ENCODE results near the gene EFHC1. TPM values are rescaled to one million over a fixed set of nuclear protein-coding genes. Genes with fewer than 3 reads are reported as not detected.

EFHC1 gene
- total RNA-seq, 1 experiment from 2014 or later, result 29.1 TPM

DNA sequence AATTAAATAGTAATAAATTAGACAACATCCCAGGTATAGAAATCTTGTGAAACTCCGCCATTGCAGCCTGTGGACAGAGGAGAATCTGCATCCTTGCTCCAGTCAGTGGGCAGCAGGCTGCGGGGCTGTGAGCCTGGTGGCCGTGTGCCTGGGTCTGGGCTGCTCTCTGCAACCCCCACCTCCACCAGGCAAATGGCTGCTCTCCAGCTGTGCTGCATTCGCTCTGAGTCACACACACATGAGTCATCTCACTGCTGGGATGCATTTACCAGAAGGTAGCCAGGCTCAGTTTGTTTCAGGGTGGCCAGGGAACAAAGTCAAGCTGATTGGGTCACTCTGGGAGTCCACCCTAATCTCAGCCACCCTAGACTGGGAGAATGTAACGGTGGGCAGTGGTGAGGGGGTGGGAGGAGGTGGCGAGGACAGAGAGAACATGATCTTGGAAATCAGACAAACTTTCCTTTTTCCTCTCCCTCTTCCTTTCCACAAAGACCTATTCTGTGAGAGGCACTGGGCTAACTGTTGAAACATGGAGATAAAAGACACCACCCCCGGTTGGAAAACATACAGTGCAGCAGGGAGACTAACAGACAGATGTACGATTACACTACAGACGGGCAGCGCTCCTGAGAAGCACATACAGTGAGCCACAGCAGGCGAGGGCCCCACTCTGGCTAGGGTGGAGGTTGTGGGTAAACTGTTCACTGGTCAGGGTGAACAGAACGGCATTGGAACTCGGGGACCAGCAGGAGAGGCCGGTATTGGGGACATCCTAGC, 97.5 kb downstream of the EFHC1 start:
- peak; percentile 94 for DNase-seq (ENCODE audit: low spot score)

- DNase-seq (ENCODE audit: low spot score), result no peak
These were observed 98.3 kb downstream of the EFHC1 start for GRCh38 chr6:52518279-52518945.

DNA sequence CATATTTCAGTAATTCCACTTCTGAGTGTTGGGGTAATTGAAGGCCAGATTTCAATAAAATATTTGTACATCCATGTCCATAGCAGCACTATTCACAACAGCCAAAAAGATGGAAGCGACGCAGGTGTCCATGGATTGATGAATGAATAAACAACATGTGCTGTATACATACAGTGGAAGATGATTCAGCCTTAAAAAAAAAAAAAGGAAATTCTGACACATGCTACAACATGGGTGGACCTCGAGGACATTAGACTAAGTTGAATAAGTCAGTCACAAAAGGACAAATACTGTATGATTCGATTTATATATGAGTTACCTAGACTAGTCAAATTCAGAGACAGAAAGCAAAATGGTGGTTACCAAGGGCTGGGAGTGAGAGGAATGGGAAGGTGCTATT, 99.5 kb downstream of the EFHC1 start:
- no peak for DNase-seq (ENCODE audit: low spot score)

DNA sequence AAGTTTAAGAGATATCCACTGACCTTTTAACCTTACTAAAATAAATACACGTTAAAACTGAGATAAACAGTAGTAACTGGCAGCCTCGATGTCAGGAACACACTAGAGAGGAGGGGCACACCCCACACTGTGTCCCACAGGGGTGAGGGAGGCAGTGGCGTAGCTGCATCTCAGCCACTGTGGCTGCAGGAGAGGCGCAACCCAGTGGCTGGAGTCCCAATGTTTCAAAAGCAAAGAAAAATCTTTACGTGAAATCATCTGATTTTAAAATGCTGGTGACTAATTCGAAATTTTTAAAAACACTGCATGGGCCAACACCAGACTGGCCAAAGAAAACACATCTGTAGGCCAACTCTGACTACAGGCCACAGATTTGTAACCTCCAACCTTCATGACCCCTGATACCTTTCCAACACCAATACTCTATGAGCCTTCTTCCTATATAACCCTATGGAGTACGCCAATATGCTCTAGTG, 102.0 kb downstream of the EFHC1 start:
- DNase-seq (ENCODE audit: low spot score), result peak; percentile 74

DNA sequence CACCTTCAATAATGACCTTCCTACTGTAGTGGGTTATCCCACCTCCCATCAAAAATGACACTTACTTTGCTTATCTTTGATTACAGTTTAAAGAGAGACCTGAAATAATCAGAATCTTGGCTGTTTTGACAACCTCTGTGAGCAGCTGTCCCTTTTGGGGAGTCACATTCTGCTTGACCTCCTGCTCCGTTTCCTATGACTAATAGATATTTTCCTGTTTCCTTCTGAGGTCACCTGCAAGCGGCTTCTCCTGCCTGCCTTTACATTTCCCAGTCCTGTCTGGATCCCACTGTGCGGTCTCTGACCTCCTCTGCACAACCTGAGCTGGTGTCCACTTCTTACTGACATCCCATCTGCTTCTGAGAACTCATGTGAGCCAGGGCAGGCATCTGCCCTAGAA, 102.5 kb downstream of the EFHC1 start:
- DNase-seq (ENCODE audit: low spot score), result peak; percentile 77

DNA sequence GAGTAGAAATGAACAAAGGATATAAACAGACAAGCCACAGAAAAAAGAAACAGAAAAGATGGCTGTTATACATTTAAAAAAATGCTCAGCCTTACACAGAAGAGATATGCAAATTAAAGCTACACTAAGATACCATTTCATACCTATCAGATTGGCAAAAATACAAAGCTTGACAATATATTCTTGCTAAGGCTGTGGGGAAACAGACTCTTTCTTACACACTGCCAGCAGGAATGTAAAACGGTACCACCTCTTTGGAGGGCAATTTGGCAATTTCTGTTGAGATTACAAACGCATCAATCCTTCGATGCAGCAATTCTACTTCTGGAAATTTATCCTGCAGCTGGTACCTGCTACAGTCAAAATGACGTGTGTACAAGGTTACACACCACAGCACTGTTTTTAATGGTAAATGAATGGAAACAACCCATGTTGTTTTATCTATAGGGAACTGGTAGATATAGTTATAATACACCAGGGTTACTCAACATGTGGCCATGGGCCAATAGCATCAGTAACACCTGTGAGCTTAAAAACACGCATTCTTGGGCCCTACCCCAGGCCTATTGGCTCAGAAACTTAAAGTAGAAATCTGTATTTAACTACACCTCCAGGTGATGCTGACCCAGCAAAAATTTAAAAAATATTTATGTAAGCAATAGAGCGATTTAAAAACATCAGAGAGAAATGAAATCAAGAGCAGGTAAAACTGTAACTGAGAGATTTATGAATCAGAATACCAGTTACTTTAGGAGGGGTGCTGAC, 103.4 kb downstream of the EFHC1 start:
- DNase-seq (ENCODE audit: low spot score), result no peak

DNA sequence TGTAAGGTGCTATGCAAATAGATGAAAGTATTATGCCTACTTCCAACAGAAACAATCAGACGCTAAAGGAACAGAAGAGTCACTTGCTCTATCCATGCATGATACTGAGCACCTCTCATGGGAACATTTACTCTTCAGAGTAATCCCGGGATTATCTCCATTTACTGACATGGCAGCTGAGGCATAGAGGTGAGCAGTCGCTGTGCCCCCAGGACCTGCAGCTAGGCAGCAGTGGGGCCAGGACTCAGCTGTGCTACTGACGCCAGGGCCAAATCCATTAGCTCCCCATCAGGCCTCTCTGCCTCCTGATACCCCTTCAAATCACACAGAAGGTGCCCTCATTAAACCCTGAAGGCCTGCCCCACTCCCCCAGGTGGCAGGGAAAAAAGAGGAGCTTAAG, 104.8 kb downstream of the EFHC1 start:
- no peak for DNase-seq (ENCODE audit: low spot score)

DNA sequence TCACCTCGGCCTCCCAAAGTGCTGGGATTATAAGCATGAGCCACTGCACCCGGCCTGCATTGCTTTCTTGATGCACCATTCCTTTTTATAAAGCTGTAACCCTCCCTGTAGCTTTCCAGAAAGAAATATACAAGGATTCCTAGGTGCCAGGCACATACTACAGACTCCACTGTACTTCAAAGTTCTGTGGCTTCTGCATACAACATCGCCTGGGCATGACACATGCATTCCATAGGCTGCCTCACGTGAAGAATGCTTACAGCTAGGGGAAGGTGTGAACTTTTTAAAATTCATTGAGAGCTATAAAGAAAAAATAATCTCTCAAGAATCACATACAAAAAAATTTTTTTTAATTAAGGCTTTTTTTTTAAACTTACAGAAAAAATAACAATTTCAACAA, 106.5 kb downstream of the EFHC1 start:
- DNase-seq (ENCODE audit: low spot score), result no peak

DNA sequence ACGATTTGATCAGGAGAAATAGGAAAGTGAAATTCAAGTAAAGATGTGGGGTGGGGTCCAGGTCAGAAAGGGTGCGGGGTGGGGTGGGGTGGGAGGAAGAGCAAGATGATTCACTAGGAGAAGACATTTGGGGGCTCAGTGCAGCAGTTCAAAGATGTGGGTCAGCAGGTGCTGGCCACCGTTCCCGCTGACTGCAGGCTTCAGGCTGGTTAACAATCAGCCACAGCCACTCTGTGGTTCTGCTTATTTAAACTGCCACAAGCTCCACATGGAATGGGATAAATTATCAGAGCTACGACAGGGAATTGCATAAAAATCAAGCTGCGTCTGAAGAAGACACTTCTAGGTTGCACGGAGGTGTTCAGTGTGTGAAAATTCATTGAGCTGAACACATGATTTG, 107.3 kb downstream of the EFHC1 start:
- DNase-seq (ENCODE audit: low spot score), result no peak

DNA sequence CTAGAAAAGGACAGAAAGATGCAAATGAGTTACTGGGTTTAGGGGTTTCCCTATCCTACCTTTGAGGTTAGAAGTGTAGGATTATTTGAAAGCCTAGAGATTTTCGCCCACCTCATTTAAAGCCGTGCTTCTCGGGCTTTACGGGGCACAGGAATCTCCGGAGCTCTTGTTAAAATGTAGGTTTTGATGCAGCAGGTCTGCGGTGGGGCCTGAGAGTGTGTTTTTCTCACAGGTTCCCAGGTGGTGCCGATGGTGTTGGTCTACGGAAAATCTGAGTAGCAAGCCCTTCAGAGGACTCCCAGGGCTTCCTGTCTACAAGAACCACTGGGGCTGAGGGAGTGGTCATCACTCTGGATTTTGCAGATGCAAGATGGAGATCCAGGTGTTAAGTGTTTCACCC, 109.2 kb downstream of the EFHC1 start:
- DNase-seq (ENCODE audit: low spot score), result no peak

DNA sequence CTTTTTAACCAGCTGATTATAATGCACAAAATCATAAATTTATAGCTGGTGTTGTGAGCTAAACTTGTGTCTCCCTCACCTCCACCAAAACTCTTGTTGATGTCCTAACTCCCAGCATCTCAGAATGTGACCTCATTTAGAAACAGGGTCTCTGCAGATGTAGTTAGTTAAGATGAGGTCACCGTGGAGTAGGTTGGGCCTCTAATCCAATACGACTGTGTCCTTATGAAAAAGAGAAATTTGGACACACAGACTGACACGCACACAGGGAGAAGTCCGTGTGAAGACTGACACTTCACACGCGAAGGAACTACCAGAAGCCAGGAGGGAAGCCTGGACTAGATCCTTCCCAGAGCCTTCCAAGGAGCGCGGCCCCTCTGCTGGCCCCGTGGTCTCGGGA, 110.2 kb downstream of the EFHC1 start:
- no peak for DNase-seq (ENCODE audit: low spot score)

DNA sequence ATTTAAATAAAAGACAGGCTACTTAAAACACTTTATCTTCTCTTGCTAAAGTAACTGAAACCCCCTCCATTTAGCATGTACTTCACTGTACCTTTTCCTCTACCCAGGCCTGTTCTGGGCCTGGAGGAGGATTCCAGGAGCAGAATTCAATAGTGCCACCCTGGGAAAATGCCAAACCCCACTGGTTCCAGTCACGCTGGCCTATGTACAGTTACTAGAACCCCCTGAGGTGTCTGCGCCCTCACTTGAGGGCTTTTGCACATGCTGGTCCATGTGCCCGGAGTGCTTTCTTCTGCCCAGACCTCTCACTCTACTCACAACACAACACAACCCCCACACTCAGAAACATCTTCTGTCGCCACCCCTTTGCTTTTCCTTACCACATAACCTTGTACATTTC, 111.3 kb downstream of the EFHC1 start:
- no peak for DNase-seq (ENCODE audit: low spot score)

DNA sequence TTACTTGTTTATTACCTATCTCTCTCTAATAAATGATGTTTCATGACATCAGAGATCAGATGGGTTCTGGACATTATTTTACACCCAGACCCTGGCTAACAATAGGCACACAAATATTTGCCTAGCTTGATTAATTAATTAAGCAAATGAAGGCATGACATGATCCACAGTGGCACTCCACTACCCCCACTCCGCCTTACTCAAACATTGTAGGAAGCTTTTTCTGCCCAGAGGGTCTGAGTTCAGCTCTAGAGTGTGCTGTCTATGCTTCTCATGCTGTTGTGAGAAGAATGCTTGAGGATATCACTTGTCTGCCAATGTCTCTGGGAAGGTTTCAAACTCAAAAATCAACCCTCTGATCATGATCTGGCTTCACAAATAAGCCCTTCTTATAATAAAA, 111.7 kb downstream of the EFHC1 start:
- DNase-seq (ENCODE audit: low spot score), result no peak

- DNase-seq (ENCODE audit: low spot score), result no peak
These were observed 112.3 kb downstream of the EFHC1 start for GRCh38 chr6:52532457-52532856.

DNA sequence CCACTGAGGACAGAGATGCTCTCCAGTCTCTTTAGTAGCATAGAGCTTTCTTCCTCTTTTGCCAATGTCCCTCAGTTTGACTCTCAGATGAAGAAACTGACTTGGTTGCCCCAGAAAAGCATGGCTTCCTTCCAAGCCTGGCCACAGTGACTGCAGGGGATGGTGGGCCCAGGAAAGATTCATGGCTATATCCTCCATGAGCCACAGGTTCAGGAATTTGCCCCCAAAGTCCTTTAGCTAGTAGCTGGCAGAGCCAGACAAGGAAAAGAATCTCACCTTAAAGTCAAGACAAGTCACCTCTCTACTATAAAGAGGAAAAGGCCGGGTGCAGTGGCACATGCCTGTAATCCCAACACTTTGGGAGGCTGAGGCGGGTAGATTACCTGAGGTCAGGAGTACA, 113.3 kb downstream of the EFHC1 start:
- no peak for DNase-seq (ENCODE audit: low spot score)

GRCh38 chr6:52534363-52534762, 114.2 kb downstream of the EFHC1 start:
- no peak for DNase-seq (ENCODE audit: low spot score)

- no peak for DNase-seq (ENCODE audit: low spot score)
These were observed 114.8 kb downstream of the EFHC1 start for GRCh38 chr6:52534966-52535390.

GRCh38 chr6:52535711-52536423, 115.7 kb downstream of the EFHC1 start:
- no peak for DNase-seq (ENCODE audit: low spot score)

GRCh38 chr6:52536424-52536916, 116.3 kb downstream of the EFHC1 start:
- DNase-seq (ENCODE audit: low spot score), result no peak

- peak; percentile 65 for DNase-seq (ENCODE audit: low spot score)
These were observed 117.0 kb downstream of the EFHC1 start for GRCh38 chr6:52537001-52537753.

Data from A172 (cell line).